ENCODE measurements around the gene ABCA3.

The ABCA3 gene

GRCh38 chr16:2308089-2308962, 32.2 kb downstream of the ABCA3 start:
- Histone ChIP-seq H3K27ac (ENCODE audit: low read depth, low read length) (no peak overlapping the region), H3K4me1 (ENCODE audit: control insufficient read depth, insufficient read depth, low read length) (no peaks in the 10 kb centered on the region), H3K36me3 (ENCODE audit: control insufficient read depth, insufficient read depth, low read length) (no peaks in the 10 kb centered on the region), H3K4me3 (ENCODE audit: low read depth, low read length) (no peak overlapping the region), H3K9ac (ENCODE audit: low read depth, low read length) (no peak overlapping the region), H3K27me3 (ENCODE audit: control insufficient read depth, insufficient read depth, low read length) (no peaks in the 10 kb centered on the region), H3K9me3 (ENCODE audit: control insufficient read depth, insufficient read depth, low read length) (no peaks in the 10 kb centered on the region)

- no peaks in the 10 kb centered on the region for H3K27me3 ChIP-seq (ENCODE audit: control insufficient read depth, insufficient read depth, low read length)
- H3K9ac ChIP-seq (ENCODE audit: low read depth, low read length): no peak overlapping the region
- H3K4me1 ChIP-seq (ENCODE audit: control insufficient read depth, insufficient read depth, low read length): no peaks in the 10 kb centered on the region; the same call in 1 of the 2 replicates
- H3K9me3 ChIP-seq (ENCODE audit: control insufficient read depth, insufficient read depth, low read length): no peaks in the 10 kb centered on the region
- no peaks in the 10 kb centered on the region for H3K36me3 ChIP-seq (ENCODE audit: control insufficient read depth, insufficient read depth, low read length)
- no peak overlapping the region for H3K4me3 ChIP-seq (ENCODE audit: low read depth, low read length)
- no peak overlapping the region for H3K27ac ChIP-seq (ENCODE audit: low read depth, low read length)
Observed at GRCh38 chr16:2299915-2300192, 40.7 kb downstream of the ABCA3 start.

- H3K4me3 ChIP-seq (ENCODE audit: low read depth, low read length): no peak overlapping the region
- H3K9me3 ChIP-seq (ENCODE audit: control insufficient read depth, insufficient read depth, low read length): no peaks in the 10 kb centered on the region
- H3K4me1 ChIP-seq (ENCODE audit: control insufficient read depth, insufficient read depth, low read length): no peaks in the 10 kb centered on the region; the same call in 1 of the 2 replicates
- H3K27ac ChIP-seq (ENCODE audit: low read depth, low read length): no peak overlapping the region
- H3K9ac ChIP-seq (ENCODE audit: low read depth, low read length): no peak overlapping the region
- H3K36me3 ChIP-seq (ENCODE audit: control insufficient read depth, insufficient read depth, low read length): no peaks in the 10 kb centered on the region
- H3K27me3 ChIP-seq (ENCODE audit: control insufficient read depth, insufficient read depth, low read length): no peaks in the 10 kb centered on the region
Observed at GRCh38 chr16:2299121-2299914, 41.2 kb downstream of the ABCA3 start.

GRCh38 chr16:2298621-2299020, 41.9 kb downstream of the ABCA3 start:
- no peaks in the 10 kb centered on the region for H3K27me3 ChIP-seq (ENCODE audit: control insufficient read depth, insufficient read depth, low read length)
- no peaks in the 10 kb centered on the region for H3K36me3 ChIP-seq (ENCODE audit: control insufficient read depth, insufficient read depth, low read length)
- H3K9me3 ChIP-seq (ENCODE audit: control insufficient read depth, insufficient read depth, low read length): no peaks in the 10 kb centered on the region
- no peak overlapping the region for H3K9ac ChIP-seq (ENCODE audit: low read depth, low read length)
- H3K27ac ChIP-seq (ENCODE audit: low read depth, low read length): no peak overlapping the region
- H3K4me1 ChIP-seq (ENCODE audit: control insufficient read depth, insufficient read depth, low read length): no peaks in the 10 kb centered on the region; the same call in 1 of the 2 replicates
- H3K4me3 ChIP-seq (ENCODE audit: low read depth, low read length): no peak overlapping the region

DNA sequence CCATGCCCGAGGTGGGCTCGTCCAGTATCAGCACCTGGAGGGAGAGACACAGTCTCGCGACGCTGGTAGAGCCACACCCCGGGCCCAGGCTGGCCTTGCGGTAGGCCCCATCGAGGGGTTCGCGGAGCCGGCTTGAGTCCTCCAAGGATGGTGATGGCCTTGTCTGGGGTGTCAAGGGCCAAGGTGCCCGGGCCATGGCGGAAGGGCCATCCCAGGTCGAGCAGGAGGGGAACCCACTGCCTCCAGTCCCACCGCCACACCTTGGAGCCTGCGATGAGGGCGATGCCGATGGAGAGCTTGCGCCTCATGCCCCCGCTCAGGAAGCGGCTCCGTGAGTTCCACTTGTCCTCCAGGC, 43.0 kb downstream of the ABCA3 start:
- no peak overlapping the region for H3K4me3 ChIP-seq (ENCODE audit: low read depth, low read length)
- no peak overlapping the region for H3K27ac ChIP-seq (ENCODE audit: low read depth, low read length)
- no peaks in the 10 kb centered on the region for H3K36me3 ChIP-seq (ENCODE audit: control insufficient read depth, insufficient read depth, low read length)
- no peaks in the 10 kb centered on the region for H3K9me3 ChIP-seq (ENCODE audit: control insufficient read depth, insufficient read depth, low read length)
- no peak overlapping the region for H3K9ac ChIP-seq (ENCODE audit: low read depth, low read length)
- no peaks in the 10 kb centered on the region; the same call in 1 of the 2 replicates for H3K4me1 ChIP-seq (ENCODE audit: control insufficient read depth, insufficient read depth, low read length)
- H3K27me3 ChIP-seq (ENCODE audit: control insufficient read depth, insufficient read depth, low read length): no peaks in the 10 kb centered on the region

GRCh38 chr16:2296661-2297505, 43.6 kb downstream of the ABCA3 start:
- H3K9me3 ChIP-seq (ENCODE audit: control insufficient read depth, insufficient read depth, low read length): no peaks in the 10 kb centered on the region
- H3K4me3 ChIP-seq (ENCODE audit: low read depth, low read length): no peak overlapping the region
- H3K36me3 ChIP-seq (ENCODE audit: control insufficient read depth, insufficient read depth, low read length): no peaks in the 10 kb centered on the region
- H3K9ac ChIP-seq (ENCODE audit: low read depth, low read length): no peak overlapping the region
- H3K27me3 ChIP-seq (ENCODE audit: control insufficient read depth, insufficient read depth, low read length): no peaks in the 10 kb centered on the region
- no peak overlapping the region for H3K27ac ChIP-seq (ENCODE audit: low read depth, low read length)
- no peaks in the 10 kb centered on the region; the same call in 1 of the 2 replicates for H3K4me1 ChIP-seq (ENCODE audit: control insufficient read depth, insufficient read depth, low read length)

GRCh38 chr16:2295056-2295798, 45.3 kb downstream of the ABCA3 start:
- H3K4me1 ChIP-seq (ENCODE audit: control insufficient read depth, insufficient read depth, low read length): no peaks in the 10 kb centered on the region; the same call in 1 of the 2 replicates
- H3K36me3 ChIP-seq (ENCODE audit: control insufficient read depth, insufficient read depth, low read length): no peaks in the 10 kb centered on the region
- no peak overlapping the region for H3K9ac ChIP-seq (ENCODE audit: low read depth, low read length)
- H3K4me3 ChIP-seq (ENCODE audit: low read depth, low read length): no peak overlapping the region
- H3K27me3 ChIP-seq (ENCODE audit: control insufficient read depth, insufficient read depth, low read length): no peaks in the 10 kb centered on the region
- H3K9me3 ChIP-seq (ENCODE audit: control insufficient read depth, insufficient read depth, low read length): no peaks in the 10 kb centered on the region
- no peak overlapping the region for H3K27ac ChIP-seq (ENCODE audit: low read depth, low read length)

- Histone ChIP-seq H3K9ac (ENCODE audit: low read depth, low read length) (no peak overlapping the region), H3K4me1 (ENCODE audit: control insufficient read depth, insufficient read depth, low read length) (no peaks in the 10 kb centered on the region; the same call in 1 of the 2 replicates), H3K27me3 (ENCODE audit: control insufficient read depth, insufficient read depth, low read length) (no peaks in the 10 kb centered on the region), H3K27ac (ENCODE audit: low read depth, low read length) (no peak overlapping the region), H3K9me3 (ENCODE audit: control insufficient read depth, insufficient read depth, low read length) (no peaks in the 10 kb centered on the region), H3K4me3 (ENCODE audit: low read depth, low read length) (no peak overlapping the region), H3K36me3 (ENCODE audit: control insufficient read depth, insufficient read depth, low read length) (no peaks in the 10 kb centered on the region)
Observed at GRCh38 chr16:2292221-2292620, 48.3 kb downstream of the ABCA3 start.

DNA sequence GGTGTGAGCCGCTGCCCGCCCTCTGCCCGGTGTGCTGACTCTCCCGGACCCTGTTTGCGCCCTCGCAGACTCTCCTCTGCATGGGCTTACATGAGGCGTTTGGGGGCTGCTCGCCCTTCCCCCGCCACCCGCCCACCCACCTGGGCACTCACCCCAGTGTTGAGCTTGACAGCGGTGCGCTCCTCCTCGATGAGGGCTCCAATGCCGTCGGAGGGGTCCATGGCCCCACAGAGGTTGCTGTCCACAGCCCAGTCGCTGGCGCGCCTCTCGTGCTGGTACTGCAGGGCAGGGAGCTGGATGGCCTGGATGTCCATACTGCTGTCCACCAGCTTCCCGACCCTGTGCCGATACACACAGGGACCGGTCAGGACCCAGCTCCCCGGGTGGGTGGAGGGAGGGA, 51.2 kb downstream of the ABCA3 start:
- no peaks in the 10 kb centered on the region for H3K27me3 ChIP-seq (ENCODE audit: control insufficient read depth, insufficient read depth, low read length)
- H3K9me3 ChIP-seq (ENCODE audit: control insufficient read depth, insufficient read depth, low read length): no peaks in the 10 kb centered on the region
- no peaks in the 10 kb centered on the region for H3K4me1 ChIP-seq (ENCODE audit: control insufficient read depth, insufficient read depth, low read length)
- no peaks in the 10 kb centered on the region for H3K36me3 ChIP-seq (ENCODE audit: control insufficient read depth, insufficient read depth, low read length)
- no peak overlapping the region for H3K4me3 ChIP-seq (ENCODE audit: low read depth, low read length)
- H3K27ac ChIP-seq (ENCODE audit: low read depth, low read length): no peak overlapping the region
- no peak overlapping the region for H3K9ac ChIP-seq (ENCODE audit: low read depth, low read length)

DNA sequence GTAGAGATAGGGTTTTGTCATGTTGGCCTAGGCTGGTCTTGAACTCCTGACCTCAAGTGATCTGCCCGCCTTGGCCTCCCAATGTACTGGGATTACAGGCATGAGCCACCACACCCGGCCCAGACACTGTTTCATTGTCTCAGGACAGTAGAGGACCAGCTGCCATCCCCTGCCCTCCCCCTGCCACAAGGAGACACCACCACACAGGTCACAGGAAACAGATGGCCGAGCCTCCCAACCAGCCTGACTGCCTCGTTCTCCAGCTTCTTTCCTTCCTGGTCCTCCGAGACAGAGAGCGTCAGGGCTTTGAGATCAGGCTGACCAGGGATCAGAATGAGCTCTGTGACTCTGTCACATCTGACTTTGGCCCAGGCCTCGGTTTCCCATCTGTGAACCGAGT, 51.8 kb downstream of the ABCA3 start:
- H3K9me3 ChIP-seq (ENCODE audit: control insufficient read depth, insufficient read depth, low read length): no peaks in the 10 kb centered on the region
- H3K27ac ChIP-seq (ENCODE audit: low read depth, low read length): no peak overlapping the region
- no peak overlapping the region for H3K9ac ChIP-seq (ENCODE audit: low read depth, low read length)
- H3K27me3 ChIP-seq (ENCODE audit: control insufficient read depth, insufficient read depth, low read length): no peaks in the 10 kb centered on the region
- no peaks in the 10 kb centered on the region for H3K4me1 ChIP-seq (ENCODE audit: control insufficient read depth, insufficient read depth, low read length)
- no peak overlapping the region for H3K4me3 ChIP-seq (ENCODE audit: low read depth, low read length)
- no peaks in the 10 kb centered on the region for H3K36me3 ChIP-seq (ENCODE audit: control insufficient read depth, insufficient read depth, low read length)

Data from HUES48 (cell line).